ENCODE results near the gene NF1. TPM values are rescaled to one million over a fixed set of nuclear protein-coding genes. Genes with fewer than 3 reads are reported as not detected.
A peak's percentile ranks its signal among the peaks of the same experiment; 100 is the strongest.

The NF1 gene
- total and polyA plus RNA-seq, 5 donors: 7.2 to 60.8 (median 46.1) TPM

GRCh38 chr17:31060791-31061550 is 33.8 kb upstream of the NF1 start:
- H3K4me3 ChIP-seq (ENCODE audit: low read length): no peak overlapping the region
- H3K27ac ChIP-seq (ENCODE audit: low read length): no peak overlapping the region
- H3K27me3 ChIP-seq (ENCODE audit: control insufficient read depth, insufficient read depth): no peaks in the 10 kb centered on the region
- no peaks in the 10 kb centered on the region for H3K4me1 ChIP-seq (ENCODE audit: control insufficient read depth, insufficient read depth, low read length)
- DNase-seq (no peak), ATAC-seq (no peak)
- 83% methylated on average over 7 of the region's 7 CpGs for WGBS
- no peaks in the 10 kb centered on the region for H3K9me3 ChIP-seq (ENCODE audit: control insufficient read depth, low read length)
- intact Hi-C loops (cut with DNase I): no loop called here

- DNase-seq (no peak), ATAC-seq (no peak)
- intact Hi-C loops (cut with DNase I): no loop called here
- no peaks in the 10 kb centered on the region for H3K9me3 ChIP-seq (ENCODE audit: control insufficient read depth, low read length)
- H3K27me3 ChIP-seq (ENCODE audit: control insufficient read depth, insufficient read depth): no peaks in the 10 kb centered on the region
- no peak overlapping the region for H3K4me3 ChIP-seq (ENCODE audit: low read length)
- no peak overlapping the region for H3K27ac ChIP-seq (ENCODE audit: low read length)
- H3K4me1 ChIP-seq (ENCODE audit: control insufficient read depth, insufficient read depth, low read length): no peaks in the 10 kb centered on the region
- 87% methylated on average over 3 of the region's 3 CpGs for WGBS
Measured at GRCh38 chr17:31061678-31062077, 33.1 kb upstream of the NF1 start.

DNA sequence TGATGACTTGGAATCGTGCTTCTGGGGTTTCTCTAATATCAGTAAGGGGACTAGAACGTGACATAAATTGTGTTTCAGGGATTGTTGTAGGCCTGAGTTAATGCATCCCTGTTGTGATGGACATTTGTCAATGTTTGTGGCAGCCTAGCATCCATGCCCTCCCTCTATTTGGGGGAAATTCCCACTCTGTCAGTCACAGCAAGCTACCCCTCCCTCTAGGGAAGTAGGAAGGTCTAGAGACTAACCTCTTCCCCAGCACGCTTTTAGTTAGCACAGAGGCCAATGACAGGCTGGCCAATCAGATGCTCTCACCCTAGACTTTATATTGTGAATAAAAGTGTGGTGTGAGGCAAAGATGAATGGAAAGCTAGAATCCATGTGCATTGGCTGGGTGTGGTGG is 32.4 kb upstream of the NF1 start:
- H3K27me3 ChIP-seq (ENCODE audit: control insufficient read depth, insufficient read depth): no peaks in the 10 kb centered on the region
- no peaks in the 10 kb centered on the region for H3K9me3 ChIP-seq (ENCODE audit: control insufficient read depth, low read length)
- intact Hi-C loops (cut with DNase I): no loop called here
- H3K4me3 ChIP-seq (ENCODE audit: low read length): no peak overlapping the region
- 96% methylated on average over 3 of the region's 3 CpGs for WGBS
- no peaks in the 10 kb centered on the region for H3K4me1 ChIP-seq (ENCODE audit: control insufficient read depth, insufficient read depth, low read length)
- no peak for ATAC-seq
- no peak for DNase-seq
- no peak overlapping the region for H3K27ac ChIP-seq (ENCODE audit: low read length)

DNA sequence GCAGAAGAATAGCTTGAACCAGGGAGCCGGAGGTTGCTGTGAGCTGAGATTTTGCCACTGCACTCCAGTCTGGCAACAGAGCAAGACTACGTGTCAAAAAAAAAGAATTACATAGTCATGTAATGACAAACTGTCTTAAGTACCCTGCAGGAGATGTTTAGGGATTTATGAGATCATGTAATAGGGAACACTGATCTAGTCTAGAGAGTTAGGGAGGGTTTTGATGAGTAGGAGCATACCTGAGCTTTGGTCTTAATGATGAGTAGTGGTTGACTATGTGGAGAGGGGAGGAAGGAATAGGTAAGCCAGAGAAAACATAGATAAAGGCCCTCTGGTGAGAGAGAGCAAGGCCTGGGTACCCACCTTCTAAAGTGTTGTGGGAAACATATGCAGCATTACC is 30.1 kb upstream of the NF1 start:
- no peak overlapping the region for H3K4me3 ChIP-seq (ENCODE audit: low read length)
- H3K27me3 ChIP-seq (ENCODE audit: control insufficient read depth, insufficient read depth): no peaks in the 10 kb centered on the region
- 87% methylated on average over 2 of the region's 2 CpGs for WGBS
- peaks cover 3% of the 10 kb centered on the region for H3K4me1 ChIP-seq (ENCODE audit: control insufficient read depth, insufficient read depth, low read length)
- intact Hi-C loops (cut with DNase I): no loop called here
- DNase-seq: no peak
- no peaks in the 10 kb centered on the region for H3K9me3 ChIP-seq (ENCODE audit: control insufficient read depth, low read length)
- no peak overlapping the region for H3K27ac ChIP-seq (ENCODE audit: low read length)
- ATAC-seq: no peak

GRCh38 chr17:31067691-31068184 is 27.0 kb upstream of the NF1 start:
- H3K4me3 ChIP-seq (ENCODE audit: low read length): no peak overlapping the region
- 34% methylated on average over 2 of the region's 2 CpGs for WGBS
- DNase-seq (no peak), ATAC-seq (peak; percentile 31 to 67)
- no peak overlapping the region for H3K27ac ChIP-seq (ENCODE audit: low read length)
- no peaks in the 10 kb centered on the region for H3K27me3 ChIP-seq (ENCODE audit: control insufficient read depth, insufficient read depth)
- no peaks in the 10 kb centered on the region for H3K9me3 ChIP-seq (ENCODE audit: control insufficient read depth, low read length)
- intact Hi-C loops (cut with DNase I): no loop called here
- H3K4me1 ChIP-seq (ENCODE audit: control insufficient read depth, insufficient read depth, low read length): peaks cover 3% of the 10 kb centered on the region

DNA sequence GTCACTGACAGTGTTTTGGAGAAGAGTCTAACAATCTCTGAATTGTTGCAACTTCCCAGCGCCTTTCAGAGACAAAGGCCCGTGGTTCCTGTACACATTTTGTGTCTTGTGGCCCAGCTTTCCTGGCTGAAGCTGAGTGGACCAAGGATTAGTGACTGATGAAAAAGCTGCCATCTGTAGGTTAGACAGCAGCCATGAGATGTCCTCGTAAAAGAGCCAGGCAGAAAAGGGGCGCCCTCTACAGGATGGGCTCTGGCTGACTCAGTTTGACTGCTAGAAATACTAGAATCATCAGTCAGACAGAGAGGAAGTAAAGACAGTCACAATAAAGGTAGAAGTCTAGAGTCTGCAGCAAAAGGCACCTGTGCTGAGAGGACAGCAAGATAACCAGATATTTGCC is 26.5 kb upstream of the NF1 start:
- H3K27ac ChIP-seq (ENCODE audit: low read length): no peak overlapping the region
- H3K4me3 ChIP-seq (ENCODE audit: low read length): no peak overlapping the region
- 55% methylated on average over 4 of the region's 4 CpGs for WGBS
- H3K9me3 ChIP-seq (ENCODE audit: control insufficient read depth, low read length): no peaks in the 10 kb centered on the region
- no peaks in the 10 kb centered on the region for H3K27me3 ChIP-seq (ENCODE audit: control insufficient read depth, insufficient read depth)
- DNase-seq (peak in 1 of 3 donors; percentile 69), ATAC-seq (peak in 1 of 2 donors; percentile 13)
- peaks cover 3% of the 10 kb centered on the region for H3K4me1 ChIP-seq (ENCODE audit: control insufficient read depth, insufficient read depth, low read length)
- intact Hi-C loops (cut with DNase I): no loop called here

DNA sequence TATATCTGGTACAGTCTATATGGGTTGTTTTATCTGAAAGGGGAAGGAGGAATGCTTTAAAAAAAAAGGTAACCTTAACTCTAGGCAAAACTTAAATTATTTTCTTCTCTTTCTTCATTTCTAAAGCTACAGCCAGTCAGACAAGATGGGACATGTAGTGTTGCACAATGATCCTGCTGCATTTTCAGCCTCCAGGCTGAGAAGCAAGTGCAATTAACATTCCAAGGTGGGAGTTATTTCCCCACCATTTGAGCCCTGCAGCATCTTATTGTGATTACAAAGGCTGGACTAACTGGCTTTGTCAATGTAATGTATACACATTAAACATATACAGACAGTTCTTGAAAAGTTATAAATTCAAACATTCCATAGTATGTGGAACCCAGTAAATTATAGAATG is 22.6 kb upstream of the NF1 start:
- DNase-seq (no peak), ATAC-seq (no peak)
- H3K4me3 ChIP-seq (ENCODE audit: low read length): no peak overlapping the region
- no peak overlapping the region for H3K27ac ChIP-seq (ENCODE audit: low read length)
- H3K9me3 ChIP-seq (ENCODE audit: control insufficient read depth, low read length): no peaks in the 10 kb centered on the region
- H3K4me1 ChIP-seq (ENCODE audit: control insufficient read depth, insufficient read depth, low read length): peaks cover 3% of the 10 kb centered on the region
- no peaks in the 10 kb centered on the region for H3K27me3 ChIP-seq (ENCODE audit: control insufficient read depth, insufficient read depth)
- intact Hi-C loops (cut with DNase I): no loop called here

GRCh38 chr17:31073411-31073810 is 21.4 kb upstream of the NF1 start:
- 53% methylated on average over 4 of the region's 4 CpGs for WGBS
- Histone ChIP-seq H3K4me1 (ENCODE audit: control insufficient read depth, insufficient read depth, low read length) (peaks cover under 1% of the 10 kb centered on the region), H3K27me3 (ENCODE audit: control insufficient read depth, insufficient read depth) (no peaks in the 10 kb centered on the region), H3K27ac (ENCODE audit: low read length) (no peak overlapping the region), H3K9me3 (ENCODE audit: control insufficient read depth, low read length) (no peaks in the 10 kb centered on the region), H3K4me3 (ENCODE audit: low read length) (no peak overlapping the region)
- no peak for DNase-seq
- intact Hi-C loops (cut with DNase I): no loop called here
- no peak for ATAC-seq

GRCh38 chr17:31074772-31075555 is 19.8 kb upstream of the NF1 start:
- WGBS: 57% methylated on average over 4 of the region's 4 CpGs
- no peak for DNase-seq
- ATAC-seq: no peak
- Histone ChIP-seq H3K27ac (ENCODE audit: low read length) (no peak overlapping the region), H3K27me3 (ENCODE audit: control insufficient read depth, insufficient read depth) (no peaks in the 10 kb centered on the region), H3K9me3 (ENCODE audit: control insufficient read depth, low read length) (no peaks in the 10 kb centered on the region), H3K4me3 (ENCODE audit: low read length) (no peak overlapping the region), H3K4me1 (ENCODE audit: control insufficient read depth, insufficient read depth, low read length) (no peaks in the 10 kb centered on the region)
- intact Hi-C loops (cut with DNase I): no loop called here

- WGBS: 54% methylated on average over 4 of the region's 4 CpGs
- no peak overlapping the region for H3K27ac ChIP-seq (ENCODE audit: low read length)
- DNase-seq: no peak
- no peaks in the 10 kb centered on the region for H3K4me1 ChIP-seq (ENCODE audit: control insufficient read depth, insufficient read depth, low read length)
- H3K27me3 ChIP-seq (ENCODE audit: control insufficient read depth, insufficient read depth): no peaks in the 10 kb centered on the region
- ATAC-seq: no peak
- H3K4me3 ChIP-seq (ENCODE audit: low read length): no peak overlapping the region
- intact Hi-C loops (cut with DNase I): no loop called here
- no peaks in the 10 kb centered on the region for H3K9me3 ChIP-seq (ENCODE audit: control insufficient read depth, low read length)
Measured at GRCh38 chr17:31078290-31078689, 16.5 kb upstream of the NF1 start.

DNA sequence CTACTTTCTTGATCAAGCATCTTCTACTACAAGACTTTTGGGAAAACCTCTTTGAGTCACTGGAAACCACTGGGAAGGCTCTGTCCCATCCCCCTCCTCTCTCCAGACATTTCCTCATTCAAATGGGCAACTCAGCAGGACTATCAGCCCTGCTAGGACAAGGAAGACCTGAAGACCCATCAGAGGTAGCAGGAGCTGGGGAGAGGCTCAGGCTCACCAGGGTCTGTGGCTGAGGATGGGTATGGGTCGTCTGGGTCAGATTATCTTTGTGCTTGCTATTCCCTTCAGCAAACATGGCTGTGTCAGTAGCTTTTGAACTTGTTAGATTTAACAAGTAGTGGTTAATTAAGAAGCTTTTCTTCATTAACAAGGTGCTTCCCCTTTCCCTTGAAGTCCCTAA is 15.0 kb upstream of the NF1 start:
- DNase-seq (no peak), ATAC-seq (no peak)
- 42% methylated on average over 1 of the region's 1 CpG for WGBS
- H3K4me3 ChIP-seq (ENCODE audit: low read length): no peak overlapping the region
- H3K4me1 ChIP-seq (ENCODE audit: control insufficient read depth, insufficient read depth, low read length): no peaks in the 10 kb centered on the region
- intact Hi-C loops (cut with DNase I): no loop called here
- no peak overlapping the region for H3K27ac ChIP-seq (ENCODE audit: low read length)
- no peaks in the 10 kb centered on the region for H3K27me3 ChIP-seq (ENCODE audit: control insufficient read depth, insufficient read depth)
- no peaks in the 10 kb centered on the region for H3K9me3 ChIP-seq (ENCODE audit: control insufficient read depth, low read length)

Data from right cardiac atrium (tissue), 5 donors.